ENCODE data around the gene AP3B1.

The AP3B1 gene

GRCh38 chr5:78293851-78294247 is 649 bp downstream of the AP3B1 start:
- in situ Hi-C loops (cut with MboI; ENCODE audit: low sequenced_read_pairs): no loop called here

DNA sequence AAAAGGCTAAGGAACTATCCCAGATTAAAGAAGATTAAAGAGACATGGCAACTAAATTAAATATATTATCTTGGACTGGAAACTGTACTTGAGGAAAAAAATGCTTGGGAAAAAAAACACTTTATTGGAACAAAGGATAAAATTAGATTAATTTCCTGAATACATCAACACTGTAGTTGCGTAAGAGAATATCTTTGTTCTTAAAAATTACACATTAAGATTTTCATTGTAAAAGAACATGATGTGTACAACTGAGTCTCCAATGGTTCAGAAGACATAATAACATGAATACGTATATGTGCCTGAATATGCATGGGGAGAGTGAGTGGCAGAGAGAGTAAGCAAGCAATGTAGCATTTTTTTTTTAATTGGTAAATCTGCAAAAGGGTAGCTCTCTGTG is 2.8 kb downstream of the AP3B1 start:
- in situ Hi-C loops (cut with MboI; ENCODE audit: low sequenced_read_pairs): no loop called here

DNA sequence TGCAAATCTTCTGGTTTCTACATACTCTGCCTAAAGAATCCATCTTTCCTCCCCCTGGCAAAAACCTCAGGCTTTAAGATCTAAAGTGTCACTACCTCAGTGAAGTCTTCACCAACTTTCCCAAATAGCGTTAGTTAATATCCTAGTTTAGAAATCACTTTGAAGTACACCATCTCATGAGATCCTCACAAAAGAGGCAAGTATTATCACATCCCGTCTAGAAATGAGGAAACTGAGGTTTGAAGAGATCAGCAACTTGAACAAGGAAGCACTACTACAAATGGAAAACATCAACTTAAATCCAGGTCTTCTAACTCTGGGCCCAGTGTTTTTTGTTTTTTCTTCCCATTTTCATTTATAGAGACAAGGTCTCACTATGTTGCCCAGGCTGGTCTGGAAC is 4.6 kb downstream of the AP3B1 start:
- in situ Hi-C loops (cut with MboI; ENCODE audit: low sequenced_read_pairs): no loop called here

DNA sequence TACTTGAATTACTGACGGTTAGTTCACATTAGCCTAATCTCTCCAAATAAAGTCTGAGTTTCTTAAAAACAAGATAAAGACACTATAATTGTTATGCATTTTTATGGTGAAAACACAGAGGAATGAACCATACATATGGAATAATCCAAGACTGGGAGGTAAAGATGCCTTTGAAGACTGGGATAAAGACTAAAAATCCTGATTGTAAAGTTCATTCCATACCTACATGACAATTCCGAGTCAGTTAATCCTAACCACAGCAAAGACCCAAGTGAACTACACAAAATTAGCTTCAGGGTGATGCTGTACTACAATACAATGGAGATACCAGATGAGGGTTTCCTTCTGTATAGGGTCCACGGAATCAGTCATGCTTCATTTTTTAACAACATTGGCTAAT is 6.3 kb downstream of the AP3B1 start:
- in situ Hi-C loops (cut with MboI; ENCODE audit: low sequenced_read_pairs): no loop called here

GRCh38 chr5:78287833-78288232 is 6.7 kb downstream of the AP3B1 start:
- in situ Hi-C loops (cut with MboI; ENCODE audit: low sequenced_read_pairs): no loop called here

- in situ Hi-C loops (cut with MboI; ENCODE audit: low sequenced_read_pairs): no loop called here
These were observed 7.3 kb downstream of the AP3B1 start for GRCh38 chr5:78287169-78287568.

DNA sequence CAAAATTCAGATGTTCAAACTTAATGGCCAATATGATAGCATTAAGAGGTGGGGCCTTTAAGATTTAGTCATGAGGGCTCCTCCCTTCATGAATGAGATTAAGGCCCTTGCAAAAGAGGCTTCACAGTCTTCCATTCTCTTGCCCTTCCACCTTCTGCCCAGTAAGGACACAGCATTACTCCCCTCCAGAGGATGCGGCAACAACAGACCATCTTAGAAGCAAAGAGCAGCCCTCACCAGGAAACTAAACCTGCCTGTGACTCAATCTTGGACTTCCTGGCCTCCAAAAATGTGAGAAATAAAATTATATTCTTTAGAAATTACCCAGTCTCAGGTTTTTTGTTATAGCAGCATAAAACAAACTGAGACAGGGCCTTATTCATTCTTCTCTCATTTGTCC is 8.2 kb downstream of the AP3B1 start:
- in situ Hi-C loops (cut with MboI; ENCODE audit: low sequenced_read_pairs): no loop called here

DNA sequence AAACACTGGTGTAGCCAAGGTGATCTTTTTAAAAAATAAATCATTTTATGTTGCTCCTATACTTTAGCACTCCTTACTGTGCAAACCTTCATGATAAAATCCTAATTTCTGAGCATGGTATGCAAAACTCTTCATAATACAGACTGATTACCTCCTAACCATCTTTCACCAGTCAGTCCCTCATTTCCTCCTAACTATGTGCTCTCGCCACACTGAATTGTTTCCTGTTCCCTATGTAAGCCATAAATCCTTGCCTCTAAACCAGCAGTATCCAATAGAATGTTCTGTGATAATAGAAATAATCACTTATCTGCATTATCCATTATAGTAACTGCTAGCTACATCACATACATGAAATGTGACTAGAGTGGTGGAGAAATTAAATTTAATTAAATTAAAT is 10.7 kb downstream of the AP3B1 start:
- in situ Hi-C loops (cut with MboI; ENCODE audit: low sequenced_read_pairs): no loop called here

DNA sequence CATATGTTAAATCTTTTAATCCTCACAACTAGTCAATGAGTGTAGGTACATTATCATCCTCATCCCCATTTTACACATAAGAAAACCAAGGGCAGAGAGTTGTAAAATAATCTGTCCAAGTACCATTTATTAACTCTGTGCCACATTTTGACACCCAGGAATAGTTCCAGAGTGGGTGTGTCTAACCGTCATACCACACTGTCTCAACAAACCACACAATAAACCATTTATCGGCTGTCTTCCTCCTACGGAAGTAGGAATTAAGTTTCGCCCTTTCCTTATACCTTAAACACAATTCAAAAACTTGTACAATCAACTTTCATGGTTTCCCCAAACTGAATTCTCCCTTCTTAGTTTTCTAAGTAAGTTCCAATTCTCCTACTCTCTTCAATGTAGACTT is 11.4 kb downstream of the AP3B1 start:
- in situ Hi-C loops (cut with MboI; ENCODE audit: low sequenced_read_pairs): no loop called here

DNA sequence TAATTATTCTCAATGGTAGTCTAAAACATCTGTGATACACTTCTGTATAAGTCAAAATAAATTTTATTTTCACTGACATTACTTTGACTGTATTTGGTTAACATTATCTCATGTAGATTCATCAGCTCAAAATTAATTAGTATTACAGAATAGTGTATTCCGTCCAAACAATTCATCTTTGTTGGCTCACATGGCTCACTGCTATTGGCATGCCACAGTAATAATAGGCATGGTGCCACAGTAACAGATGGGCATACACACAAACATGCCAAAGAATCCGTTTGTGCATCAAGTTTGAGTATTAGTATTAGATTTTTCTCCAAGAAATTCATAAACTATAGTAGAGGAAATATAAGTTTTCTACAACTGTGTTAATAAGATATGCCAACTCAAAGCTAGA is 14.2 kb downstream of the AP3B1 start:
- in situ Hi-C loops (cut with MboI; ENCODE audit: low sequenced_read_pairs): no loop called here

- in situ Hi-C loops (cut with MboI; ENCODE audit: low sequenced_read_pairs): no loop called here
These were observed 15.3 kb downstream of the AP3B1 start for GRCh38 chr5:78279194-78279593.

GRCh38 chr5:78277715-78278114 is 16.8 kb downstream of the AP3B1 start:
- in situ Hi-C loops (cut with MboI; ENCODE audit: low sequenced_read_pairs): no loop called here

GRCh38 chr5:78275998-78276543 is 18.4 kb downstream of the AP3B1 start:
- in situ Hi-C loops (cut with MboI; ENCODE audit: low sequenced_read_pairs): no loop called here

GRCh38 chr5:78274540-78275197 is 19.8 kb downstream of the AP3B1 start:
- in situ Hi-C loops (cut with MboI; ENCODE audit: low sequenced_read_pairs): no loop called here

DNA sequence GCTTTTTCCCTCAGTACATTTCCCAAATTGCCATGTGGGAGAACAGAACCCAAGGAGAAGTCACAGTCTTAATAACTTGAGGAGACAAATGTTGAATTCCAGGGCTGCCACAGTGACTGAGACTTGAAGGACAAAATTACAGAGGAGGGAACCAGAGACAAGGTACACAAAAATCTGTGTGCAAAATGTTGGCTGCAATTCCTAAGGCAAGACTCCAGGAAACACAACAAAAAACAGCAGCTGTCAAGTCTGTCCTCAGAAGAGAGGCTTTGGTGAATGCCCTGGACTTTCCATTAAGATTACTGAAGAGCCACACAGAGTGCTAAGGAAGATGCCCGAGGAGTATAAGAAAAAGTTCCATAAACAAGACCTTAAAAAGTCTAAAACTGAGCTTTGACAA is 21.1 kb downstream of the AP3B1 start:
- in situ Hi-C loops (cut with MboI; ENCODE audit: low sequenced_read_pairs): no loop called here

GRCh38 chr5:78271766-78272165 is 22.7 kb downstream of the AP3B1 start:
- in situ Hi-C loops (cut with MboI; ENCODE audit: low sequenced_read_pairs): no loop called here

- in situ Hi-C loops (cut with MboI; ENCODE audit: low sequenced_read_pairs): no loop called here
These were observed 25.3 kb downstream of the AP3B1 start for GRCh38 chr5:78269088-78269703.

- in situ Hi-C loops (cut with MboI; ENCODE audit: low sequenced_read_pairs): no loop called here
These were observed 26.1 kb downstream of the AP3B1 start for GRCh38 chr5:78268356-78268755.

GRCh38 chr5:78265163-78265562 is 29.3 kb downstream of the AP3B1 start:
- in situ Hi-C loops (cut with MboI; ENCODE audit: low sequenced_read_pairs): no loop called here

- in situ Hi-C loops (cut with MboI; ENCODE audit: low sequenced_read_pairs): no loop called here
These were observed 29.9 kb downstream of the AP3B1 start for GRCh38 chr5:78264600-78264999.

- in situ Hi-C loops (cut with MboI; ENCODE audit: low sequenced_read_pairs): no loop called here
These were observed 33.7 kb downstream of the AP3B1 start for GRCh38 chr5:78260771-78261170.

DNA sequence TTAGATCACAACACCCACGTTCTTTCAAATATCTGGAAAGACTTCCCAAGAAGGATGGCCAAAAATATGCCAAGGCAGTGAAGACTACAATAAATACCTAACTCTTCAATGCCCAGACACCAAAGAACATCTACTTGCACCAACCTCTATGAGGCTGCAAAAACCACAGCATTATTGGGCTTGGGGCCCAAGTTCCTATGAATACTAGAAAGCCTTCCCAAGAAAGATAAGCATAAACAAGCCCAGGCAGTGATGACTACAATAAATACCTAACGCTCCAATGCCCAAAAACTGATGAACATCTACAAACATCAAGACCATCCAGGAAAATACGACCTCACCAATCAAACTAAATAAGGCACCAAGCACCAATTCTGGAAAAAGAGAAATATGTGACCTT is 41.3 kb downstream of the AP3B1 start:
- in situ Hi-C loops (cut with MboI; ENCODE audit: low sequenced_read_pairs): no loop called here

DNA sequence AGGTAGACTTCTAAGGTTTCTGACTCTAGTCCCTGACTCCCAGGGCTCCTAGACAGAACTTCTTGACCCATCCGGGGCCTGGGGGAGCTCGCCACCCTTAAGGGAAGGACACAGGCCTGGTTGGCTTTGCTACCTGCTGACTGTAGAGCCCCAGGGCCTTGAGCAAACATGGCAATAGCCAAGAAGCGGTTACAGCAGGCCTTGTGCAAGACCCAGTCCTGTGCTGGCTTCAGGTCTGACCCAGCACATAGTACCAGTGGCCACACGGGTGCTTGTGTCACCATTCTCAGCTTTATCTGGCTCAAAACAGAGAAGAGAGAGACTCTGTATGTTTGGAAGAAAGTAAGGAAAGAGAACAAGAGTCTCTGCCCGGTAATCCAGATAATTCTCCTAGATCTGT is 41.8 kb downstream of the AP3B1 start:
- in situ Hi-C loops (cut with MboI; ENCODE audit: low sequenced_read_pairs): no loop called here

Data from HL-60/S4 treated with phorbol 12-myristate 13-acetate at 8.2 ng/mL for 4 days and 3 days (cell line).